ENCODE results near the gene ANKRD60.
A peak's percentile ranks its signal among the peaks of the same experiment; 100 is the strongest.

The ANKRD60 gene

DNA sequence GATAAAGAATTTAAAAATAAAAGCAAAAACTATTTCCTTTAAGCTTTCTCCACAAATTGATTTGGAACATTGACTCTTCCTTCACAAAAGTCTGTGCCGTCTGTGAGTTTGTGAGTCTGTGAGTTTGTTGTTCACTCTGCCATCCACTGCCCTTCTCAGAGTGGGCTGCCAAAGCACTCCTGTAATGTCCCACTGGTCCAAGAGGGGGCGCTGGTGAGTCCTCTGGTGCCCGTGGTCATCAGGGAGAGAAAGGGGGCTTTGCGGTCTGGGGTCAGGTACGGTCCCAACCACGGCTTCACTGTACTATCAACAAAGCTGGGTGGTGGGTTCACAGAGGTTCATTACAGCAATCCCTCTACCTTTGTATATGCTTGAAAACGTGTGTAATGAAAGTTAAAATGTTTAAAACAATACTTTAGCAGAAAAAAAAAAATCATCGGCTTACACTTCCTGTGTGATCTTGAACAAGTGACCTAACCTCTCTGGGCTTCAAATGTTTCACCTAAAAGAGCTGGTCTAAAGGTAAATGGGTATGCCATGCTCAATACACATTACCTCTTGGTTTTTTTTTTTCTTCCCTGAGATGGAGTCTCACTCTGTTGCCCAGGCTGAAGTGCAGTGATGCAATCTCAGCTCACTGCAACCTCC, 5.6 kb upstream of the ANKRD60 start:
- Histone ChIP-seq H3K27ac (ENCODE audit: low read length) (no peak overlapping the region), H3K36me3 (ENCODE audit: control insufficient read depth in 2 of 2, insufficient read depth in 2 of 2, low read length in 2 of 2) (peaks cover under 1 to 16% of the 10 kb centered on the region in 2 donors), H3K9ac (ENCODE audit: low read length in 2 of 2) (no peak overlapping the region), H3K9me3 (ENCODE audit: control insufficient read depth in 2 of 2, low read length in 2 of 2) (no peaks in the 10 kb centered on the region), H3K4me1 (ENCODE audit: control insufficient read depth, insufficient read depth, low read length) (no peaks in the 10 kb centered on the region), H3K27me3 (ENCODE audit: control insufficient read depth in 1 of 2, insufficient read depth in 2 of 2, low read length in 2 of 2) (peaks cover 4% of the 10 kb centered on the region in 2 donors), H3K4me3 (ENCODE audit: low read length in 2 of 2) (no peak overlapping the region)

DNA sequence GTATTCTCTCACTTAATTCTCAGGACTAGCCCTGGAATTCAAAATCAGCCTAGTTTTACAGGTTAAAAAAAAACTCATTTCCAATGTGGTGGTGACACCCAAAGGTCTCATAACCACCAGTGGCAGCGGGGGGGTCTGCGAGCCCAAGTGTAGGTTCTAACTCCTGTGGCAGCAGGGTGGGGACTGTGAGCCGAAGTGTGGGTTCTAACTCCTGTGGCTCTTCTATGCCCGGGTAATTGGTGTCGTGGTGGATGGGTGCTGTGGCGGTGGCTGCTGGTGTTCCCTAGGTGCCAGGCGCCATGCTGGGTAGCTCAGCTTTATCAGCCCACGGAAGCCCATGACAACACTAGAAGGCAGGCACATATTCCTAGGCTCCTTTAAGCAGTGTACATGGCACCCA, 4.9 kb upstream of the ANKRD60 start:
- no peak overlapping the region for H3K9ac ChIP-seq (ENCODE audit: low read length in 2 of 2)
- no peak overlapping the region for H3K27ac ChIP-seq (ENCODE audit: low read length)
- no peak overlapping the region for H3K4me3 ChIP-seq (ENCODE audit: low read length in 2 of 2)
- H3K9me3 ChIP-seq (ENCODE audit: control insufficient read depth in 2 of 2, low read length in 2 of 2), result no peaks in the 10 kb centered on the region
- H3K36me3 ChIP-seq (ENCODE audit: control insufficient read depth in 2 of 2, insufficient read depth in 2 of 2, low read length in 2 of 2), result peaks cover 0 to 16% of the 10 kb centered on the region in 2 donors
- H3K4me1 ChIP-seq (ENCODE audit: control insufficient read depth, insufficient read depth, low read length), result peaks cover 4% of the 10 kb centered on the region
- H3K27me3 ChIP-seq (ENCODE audit: control insufficient read depth in 1 of 2, insufficient read depth in 2 of 2, low read length in 2 of 2), result peaks cover 7 to 9% of the 10 kb centered on the region in 2 donors

DNA sequence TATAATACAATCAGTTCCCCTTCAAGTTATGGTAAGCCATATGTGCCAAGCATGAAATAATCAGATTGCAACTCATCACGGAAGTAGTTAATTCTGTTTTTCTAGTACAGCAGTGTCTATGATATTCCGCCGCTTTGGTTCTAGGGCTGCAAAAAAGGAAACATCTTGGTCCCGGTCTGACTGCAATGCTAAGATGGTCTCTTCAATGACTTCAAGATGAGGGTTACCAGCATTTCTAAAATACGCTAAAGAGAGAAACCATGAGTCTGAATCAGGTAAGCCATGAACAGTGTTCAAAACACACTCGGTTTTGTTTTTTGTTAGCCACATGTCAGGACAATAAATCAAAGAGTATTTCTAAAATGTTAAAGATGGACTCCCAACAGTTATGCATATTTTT, 3.2 kb upstream of the ANKRD60 start:
- no peaks in the 10 kb centered on the region for H3K9me3 ChIP-seq (ENCODE audit: control insufficient read depth in 2 of 2, low read length in 2 of 2)
- H3K27me3 ChIP-seq (ENCODE audit: control insufficient read depth in 1 of 2, insufficient read depth in 2 of 2, low read length in 2 of 2), result peaks cover 21 to 24% of the 10 kb centered on the region in 2 donors
- H3K9ac ChIP-seq (ENCODE audit: low read length in 2 of 2), result no peak overlapping the region
- peaks cover 0 to 16% of the 10 kb centered on the region in 2 donors for H3K36me3 ChIP-seq (ENCODE audit: control insufficient read depth in 2 of 2, insufficient read depth in 2 of 2, low read length in 2 of 2)
- H3K27ac ChIP-seq (ENCODE audit: low read length), result no peak overlapping the region
- H3K4me3 ChIP-seq (ENCODE audit: low read length in 2 of 2), result no peak overlapping the region
- H3K4me1 ChIP-seq (ENCODE audit: control insufficient read depth, insufficient read depth, low read length), result peaks cover 4% of the 10 kb centered on the region

DNA sequence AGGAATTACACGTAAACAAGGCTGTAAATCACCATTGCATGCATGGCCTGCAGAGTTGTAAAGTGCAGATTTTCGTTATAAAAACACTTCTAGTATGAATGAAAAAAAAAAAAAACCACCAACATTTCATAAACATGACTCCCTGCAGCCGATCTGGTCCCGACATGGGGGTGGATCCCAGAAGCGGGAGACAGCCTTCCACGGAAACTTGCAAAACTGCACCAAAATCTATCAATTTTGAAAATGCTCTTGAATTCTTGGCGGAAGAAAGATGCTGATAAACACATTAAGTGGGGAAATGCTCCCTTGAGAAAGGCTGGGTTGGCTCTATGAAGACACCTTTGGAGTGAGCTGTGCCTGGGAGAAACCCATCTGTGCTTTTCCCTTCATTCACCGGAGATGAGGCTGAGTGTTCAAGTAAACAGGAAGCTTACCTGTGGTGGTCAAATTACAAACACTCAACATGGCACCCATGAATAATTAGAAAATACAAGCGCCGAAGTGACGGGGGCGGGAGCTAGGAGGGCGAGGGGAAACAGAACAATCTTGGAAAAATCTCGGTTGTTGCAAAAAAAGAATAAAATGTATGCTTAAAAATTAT, 845 bp upstream of the ANKRD60 start:
- no peak overlapping the region for H3K4me3 ChIP-seq (ENCODE audit: low read length in 2 of 2)
- H3K36me3 ChIP-seq (ENCODE audit: control insufficient read depth in 2 of 2, insufficient read depth in 2 of 2, low read length in 2 of 2), result peaks cover 0 to 10% of the 10 kb centered on the region in 2 donors
- H3K4me1 ChIP-seq (ENCODE audit: control insufficient read depth, insufficient read depth, low read length), result peaks cover 4% of the 10 kb centered on the region
- no peaks in the 10 kb centered on the region for H3K9me3 ChIP-seq (ENCODE audit: control insufficient read depth in 2 of 2, low read length in 2 of 2)
- peaks cover 30 to 36% of the 10 kb centered on the region in 2 donors for H3K27me3 ChIP-seq (ENCODE audit: control insufficient read depth in 1 of 2, insufficient read depth in 2 of 2, low read length in 2 of 2)
- no peak overlapping the region for H3K9ac ChIP-seq (ENCODE audit: low read length in 2 of 2)
- no peak overlapping the region for H3K27ac ChIP-seq (ENCODE audit: low read length)

DNA sequence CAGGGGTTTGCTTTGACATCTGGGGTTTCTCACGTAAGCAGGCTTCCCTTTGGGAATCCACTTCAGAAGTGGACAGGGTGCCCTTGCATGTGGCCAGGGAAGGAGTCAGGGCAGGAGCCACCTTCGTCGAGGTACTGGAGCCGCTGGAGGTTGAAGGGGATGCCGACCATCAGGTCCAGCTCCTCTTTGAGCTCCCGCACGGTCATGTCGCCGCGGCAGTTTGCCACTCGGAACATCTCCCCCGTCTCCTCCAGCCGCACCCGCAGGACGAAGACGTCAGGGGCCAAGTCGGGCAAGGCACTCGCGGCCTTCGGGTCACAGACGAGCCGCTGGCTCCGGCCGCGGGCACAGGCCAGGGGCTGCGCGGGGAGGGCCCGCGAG, 360 bp downstream of the ANKRD60 start:
- H3K9ac ChIP-seq (ENCODE audit: low read length in 2 of 2), result no peak overlapping the region
- H3K4me3 ChIP-seq (ENCODE audit: low read length in 2 of 2), result peak overlapping the region in 1 of 2 donors; percentile 35
- no peak overlapping the region for H3K27ac ChIP-seq (ENCODE audit: low read length)
- peaks cover 4% of the 10 kb centered on the region for H3K4me1 ChIP-seq (ENCODE audit: control insufficient read depth, insufficient read depth, low read length)
- H3K9me3 ChIP-seq (ENCODE audit: control insufficient read depth in 2 of 2, low read length in 2 of 2), result no peaks in the 10 kb centered on the region
- H3K36me3 ChIP-seq (ENCODE audit: control insufficient read depth in 2 of 2, insufficient read depth in 2 of 2, low read length in 2 of 2), result peaks cover 0 to 9% of the 10 kb centered on the region in 2 donors
- H3K27me3 ChIP-seq (ENCODE audit: control insufficient read depth in 1 of 2, insufficient read depth in 2 of 2, low read length in 2 of 2), result peaks cover 33 to 39% of the 10 kb centered on the region in 2 donors

DNA sequence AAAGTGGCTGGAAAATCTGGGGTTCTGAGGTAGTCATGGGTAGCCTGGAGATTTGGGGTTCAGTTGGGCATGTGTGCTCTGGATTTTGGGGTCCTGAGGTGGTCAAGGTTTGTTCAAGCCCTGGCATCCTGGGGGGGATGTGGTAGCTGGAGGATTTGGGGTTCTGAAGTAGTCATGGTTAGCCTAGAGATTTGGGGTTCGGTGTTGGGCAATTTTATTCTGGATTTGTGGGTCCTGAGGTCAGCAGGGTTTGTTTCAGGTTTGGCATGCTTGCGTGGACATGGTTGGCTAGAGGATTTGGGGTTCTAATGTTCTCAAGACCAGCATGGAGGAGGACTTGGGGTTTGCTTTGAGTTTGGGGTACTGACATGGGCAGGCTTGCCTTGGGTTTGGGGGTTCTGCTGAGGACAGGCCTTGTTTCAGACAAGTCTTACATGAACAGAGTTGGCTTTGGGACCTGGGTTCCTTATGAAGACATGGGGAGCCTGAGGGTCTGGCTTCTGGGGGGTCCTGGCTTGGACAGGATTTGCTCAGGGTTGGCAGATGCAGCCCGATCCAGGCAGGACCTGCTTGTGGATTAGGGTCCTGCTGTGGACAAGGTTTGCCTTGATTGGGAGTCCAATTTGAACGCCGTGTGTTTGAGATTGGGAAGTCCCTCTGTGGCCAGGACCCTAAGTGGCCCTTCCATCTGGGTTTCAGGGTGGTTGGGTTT, 906 bp downstream of the ANKRD60 start:
- Histone ChIP-seq H3K27me3 (ENCODE audit: control insufficient read depth in 1 of 2, insufficient read depth in 2 of 2, low read length in 2 of 2) (peaks cover 33 to 39% of the 10 kb centered on the region in 2 donors), H3K27ac (ENCODE audit: low read length) (no peak overlapping the region), H3K4me3 (ENCODE audit: low read length in 2 of 2) (no peak overlapping the region), H3K9ac (ENCODE audit: low read length in 2 of 2) (no peak overlapping the region), H3K9me3 (ENCODE audit: control insufficient read depth in 2 of 2, low read length in 2 of 2) (no peaks in the 10 kb centered on the region), H3K36me3 (ENCODE audit: control insufficient read depth in 2 of 2, insufficient read depth in 2 of 2, low read length in 2 of 2) (peaks cover 0 to 5% of the 10 kb centered on the region in 2 donors), H3K4me1 (ENCODE audit: control insufficient read depth, insufficient read depth, low read length) (peaks cover 4% of the 10 kb centered on the region)

DNA sequence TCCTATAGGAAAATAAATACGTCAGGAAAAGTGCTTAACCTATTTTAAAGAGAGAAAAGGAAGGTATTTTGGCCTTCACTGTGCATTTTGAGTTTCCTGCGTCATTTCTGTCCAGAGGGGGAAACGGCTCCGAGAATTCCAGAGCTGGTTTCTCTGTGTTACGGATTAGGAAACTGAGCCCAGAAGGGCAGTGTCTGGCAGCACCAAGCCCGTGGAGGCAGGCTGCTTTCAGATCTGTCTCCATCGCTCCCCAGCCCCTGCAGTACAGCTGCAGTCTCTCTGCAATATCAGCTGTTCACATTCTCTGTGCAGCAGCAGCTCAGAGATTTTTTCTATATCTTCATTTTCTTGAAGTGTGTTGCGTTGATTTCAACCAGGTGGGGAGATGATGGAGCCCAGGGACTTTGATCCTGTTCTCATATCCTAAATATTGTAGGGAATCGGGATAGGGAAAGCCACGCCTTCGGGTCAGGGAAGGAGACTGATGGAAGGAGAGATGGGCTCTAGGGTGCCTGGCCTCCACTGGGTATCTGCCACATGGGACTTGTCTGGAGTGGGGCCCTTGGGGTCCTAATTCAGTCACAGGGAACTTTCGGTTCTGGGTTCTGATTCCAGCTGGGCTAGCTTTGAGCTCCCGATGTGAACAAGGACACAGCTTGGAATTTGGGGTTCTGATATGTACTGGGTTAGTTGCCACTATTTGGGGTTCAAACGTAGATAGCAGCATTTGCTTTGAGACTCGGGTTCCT, 2.8 kb downstream of the ANKRD60 start:
- peaks cover 47 to 53% of the 10 kb centered on the region in 2 donors for H3K27me3 ChIP-seq (ENCODE audit: control insufficient read depth in 1 of 2, insufficient read depth in 2 of 2, low read length in 2 of 2)
- H3K4me1 ChIP-seq (ENCODE audit: control insufficient read depth, insufficient read depth, low read length), result peaks cover 4% of the 10 kb centered on the region
- H3K9ac ChIP-seq (ENCODE audit: low read length in 2 of 2), result no peak overlapping the region
- H3K36me3 ChIP-seq (ENCODE audit: control insufficient read depth in 2 of 2, insufficient read depth in 2 of 2, low read length in 2 of 2), result no peaks in the 10 kb centered on the region
- H3K27ac ChIP-seq (ENCODE audit: low read length), result no peak overlapping the region
- no peak overlapping the region for H3K4me3 ChIP-seq (ENCODE audit: low read length in 2 of 2)
- no peaks in the 10 kb centered on the region for H3K9me3 ChIP-seq (ENCODE audit: control insufficient read depth in 2 of 2, low read length in 2 of 2)

DNA sequence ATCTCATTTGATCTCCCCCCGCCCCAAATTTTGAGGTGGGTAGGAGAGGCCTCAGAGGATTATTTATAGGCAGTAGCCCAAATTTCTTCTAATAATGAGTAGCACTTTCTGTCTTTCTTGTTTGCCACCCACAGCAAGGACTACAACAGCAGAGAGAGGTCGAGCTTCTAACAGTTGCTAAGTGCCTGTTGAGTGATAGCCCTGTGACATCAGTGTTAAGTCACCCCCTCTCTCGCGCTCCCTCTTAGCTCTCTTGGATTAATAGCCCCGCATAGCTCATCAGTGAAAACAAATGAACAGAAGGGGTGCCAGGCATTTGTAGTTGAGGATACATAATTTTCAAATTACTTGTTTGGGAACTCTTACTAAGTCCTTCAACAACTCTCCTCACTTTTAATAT, 3.5 kb downstream of the ANKRD60 start:
- Histone ChIP-seq H3K9me3 (ENCODE audit: control insufficient read depth in 2 of 2, low read length in 2 of 2) (peaks cover 0 to under 1% of the 10 kb centered on the region in 2 donors), H3K27me3 (ENCODE audit: control insufficient read depth in 1 of 2, insufficient read depth in 2 of 2, low read length in 2 of 2) (peaks cover 50 to 53% of the 10 kb centered on the region in 2 donors), H3K9ac (ENCODE audit: low read length in 2 of 2) (no peak overlapping the region), H3K4me3 (ENCODE audit: low read length in 2 of 2) (no peak overlapping the region), H3K4me1 (ENCODE audit: control insufficient read depth, insufficient read depth, low read length) (peaks cover 4% of the 10 kb centered on the region), H3K27ac (ENCODE audit: low read length) (no peak overlapping the region), H3K36me3 (ENCODE audit: control insufficient read depth in 2 of 2, insufficient read depth in 2 of 2, low read length in 2 of 2) (no peaks in the 10 kb centered on the region)

DNA sequence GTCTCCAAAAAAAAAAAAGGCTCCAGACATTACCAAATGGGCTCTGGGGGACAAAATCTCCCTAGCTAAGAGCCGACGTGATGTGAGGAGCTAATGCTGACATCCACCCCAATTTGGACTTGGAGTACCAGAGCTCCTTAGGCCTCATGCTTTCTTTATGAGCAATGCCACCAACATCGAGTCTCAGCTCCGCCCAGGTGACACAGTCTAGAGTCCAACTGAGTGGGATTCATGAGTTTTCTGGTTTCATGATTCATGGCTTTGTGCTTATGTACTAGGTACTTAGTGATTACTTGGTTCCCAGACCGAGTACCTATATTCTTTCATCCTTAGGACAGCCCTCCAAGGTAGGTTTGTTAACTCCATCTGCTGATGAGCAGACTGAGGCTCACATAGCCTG, 4.4 kb downstream of the ANKRD60 start:
- peaks cover 47 to 52% of the 10 kb centered on the region in 2 donors for H3K27me3 ChIP-seq (ENCODE audit: control insufficient read depth in 1 of 2, insufficient read depth in 2 of 2, low read length in 2 of 2)
- peaks cover 4% of the 10 kb centered on the region for H3K4me1 ChIP-seq (ENCODE audit: control insufficient read depth, insufficient read depth, low read length)
- peaks cover 6 to 7% of the 10 kb centered on the region in 2 donors for H3K9me3 ChIP-seq (ENCODE audit: control insufficient read depth in 2 of 2, low read length in 2 of 2)
- H3K4me3 ChIP-seq (ENCODE audit: low read length in 2 of 2), result no peak overlapping the region
- no peaks in the 10 kb centered on the region for H3K36me3 ChIP-seq (ENCODE audit: control insufficient read depth in 2 of 2, insufficient read depth in 2 of 2, low read length in 2 of 2)
- no peak overlapping the region for H3K27ac ChIP-seq (ENCODE audit: low read length)
- no peak overlapping the region for H3K9ac ChIP-seq (ENCODE audit: low read length in 2 of 2)

DNA sequence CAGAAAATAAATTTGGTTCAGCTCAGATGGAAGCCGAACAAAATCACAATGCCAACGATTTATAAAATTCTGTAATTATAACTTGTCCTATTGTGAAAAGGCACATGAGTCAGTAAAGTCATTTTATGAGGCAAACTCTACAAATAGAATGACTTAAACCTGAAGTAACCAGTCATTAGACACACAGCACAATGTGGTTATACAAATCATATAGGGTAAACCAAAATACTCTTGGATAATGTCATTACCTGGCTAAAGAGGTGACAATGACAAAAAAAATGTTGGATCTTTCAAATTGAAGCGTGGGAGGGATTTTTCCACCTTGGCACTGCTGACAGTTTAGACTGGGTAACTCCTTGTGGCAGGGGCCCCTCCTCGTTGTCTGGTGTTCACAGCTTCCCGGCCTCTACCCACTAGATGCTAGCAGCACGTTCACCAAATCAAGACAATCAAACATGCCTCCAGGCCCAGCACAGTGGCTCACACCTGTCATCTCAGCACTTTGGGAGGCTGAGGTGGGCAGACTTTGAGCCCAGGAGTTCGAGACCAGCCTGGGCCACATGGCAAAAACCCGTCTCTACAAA, 5.0 kb downstream of the ANKRD60 start:
- Histone ChIP-seq H3K4me1 (ENCODE audit: control insufficient read depth, insufficient read depth, low read length) (no peaks in the 10 kb centered on the region), H3K27ac (ENCODE audit: low read length) (no peak overlapping the region), H3K9ac (ENCODE audit: low read length in 2 of 2) (no peak overlapping the region), H3K9me3 (ENCODE audit: control insufficient read depth in 2 of 2, low read length in 2 of 2) (peaks cover 6 to 14% of the 10 kb centered on the region in 2 donors), H3K27me3 (ENCODE audit: control insufficient read depth in 1 of 2, insufficient read depth in 2 of 2, low read length in 2 of 2) (peaks cover 48 to 52% of the 10 kb centered on the region in 2 donors), H3K36me3 (ENCODE audit: control insufficient read depth in 2 of 2, insufficient read depth in 2 of 2, low read length in 2 of 2) (no peaks in the 10 kb centered on the region), H3K4me3 (ENCODE audit: low read length in 2 of 2) (no peak overlapping the region)

Measured in stomach smooth muscle (tissue), 2 donors.